Measurements from ENCODE around the gene ACAP1.
A peak's percentile ranks its signal among the peaks of the same experiment; 100 is the strongest.

DNA sequence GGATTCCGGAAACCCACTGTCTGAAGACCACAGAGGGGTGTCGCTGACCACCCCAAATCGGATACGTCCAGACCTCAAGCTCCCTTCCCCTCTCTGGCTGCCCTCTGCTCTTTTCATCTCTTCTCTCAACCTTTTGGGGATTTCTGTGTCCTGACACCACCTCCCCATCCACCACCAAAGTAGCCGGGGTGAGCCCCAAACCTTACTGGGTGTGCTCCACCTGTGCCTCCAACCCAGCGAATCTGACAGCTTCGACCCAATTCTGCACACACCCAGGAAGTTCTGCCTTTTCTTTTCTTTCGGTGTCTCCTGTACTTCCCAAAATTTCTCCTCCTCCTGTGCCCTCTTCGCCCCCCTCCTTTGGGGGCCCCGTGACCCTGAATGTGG, 16.2 kb downstream of the ACAP1 start:
- TF ChIP-seq, protein P1, sequence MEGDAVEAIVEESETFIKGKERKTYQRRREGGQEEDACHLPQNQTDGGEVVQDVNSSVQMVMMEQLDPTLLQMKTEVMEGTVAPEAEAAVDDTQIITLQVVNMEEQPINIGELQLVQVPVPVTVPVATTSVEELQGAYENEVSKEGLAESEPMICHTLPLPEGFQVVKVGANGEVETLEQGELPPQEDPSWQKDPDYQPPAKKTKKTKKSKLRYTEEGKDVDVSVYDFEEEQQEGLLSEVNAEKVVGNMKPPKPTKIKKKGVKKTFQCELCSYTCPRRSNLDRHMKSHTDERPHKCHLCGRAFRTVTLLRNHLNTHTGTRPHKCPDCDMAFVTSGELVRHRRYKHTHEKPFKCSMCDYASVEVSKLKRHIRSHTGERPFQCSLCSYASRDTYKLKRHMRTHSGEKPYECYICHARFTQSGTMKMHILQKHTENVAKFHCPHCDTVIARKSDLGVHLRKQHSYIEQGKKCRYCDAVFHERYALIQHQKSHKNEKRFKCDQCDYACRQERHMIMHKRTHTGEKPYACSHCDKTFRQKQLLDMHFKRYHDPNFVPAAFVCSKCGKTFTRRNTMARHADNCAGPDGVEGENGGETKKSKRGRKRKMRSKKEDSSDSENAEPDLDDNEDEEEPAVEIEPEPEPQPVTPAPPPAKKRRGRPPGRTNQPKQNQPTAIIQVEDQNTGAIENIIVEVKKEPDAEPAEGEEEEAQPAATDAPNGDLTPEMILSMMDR (conservative IDR thresholded peaks at IDR 0.05), result peak; percentile 34; the same call in 1 of the 2 replicates
- no peak for TF ChIP-seq ZFX (IDR thresholded peaks at IDR 0.05)
